NCI-H2081 (cell line): ENCODE data around the gene SNAP47.

Source experiments
- DNase-seq, 2 experiments: peaks; one replicate each; lab custom pipeline; 2025; lab: John Stamatoyannopoulos, UW

SNAP47 gene

GRCh38 chr1:227731696-227732585 lies 3.3 kb upstream of the SNAP47 start:
- DNase-seq: no peak

- no peak for DNase-seq
Measured at GRCh38 chr1:227732586-227733308, 2.5 kb upstream of the SNAP47 start.

GRCh38 chr1:227733309-227733705 lies 1.9 kb upstream of the SNAP47 start:
- DNase-seq: no peak

GRCh38 chr1:227733751-227734545 lies 1.3 kb upstream of the SNAP47 start:
- DNase-seq: no peak

- DNase-seq: no peak
Measured at GRCh38 chr1:227734546-227734855, 734 bp upstream of the SNAP47 start.

GRCh38 chr1:227735539-227736285 lies 477 bp downstream of the SNAP47 start:
- DNase-seq: no peak

- DNase-seq: no peak
Measured at GRCh38 chr1:227736814-227737432, 1.7 kb downstream of the SNAP47 start.

GRCh38 chr1:227738820-227739219 lies 3.6 kb downstream of the SNAP47 start:
- DNase-seq: no peak

GRCh38 chr1:227739636-227740035 lies 4.4 kb downstream of the SNAP47 start:
- no peak for DNase-seq

- no peak for DNase-seq
Measured at GRCh38 chr1:227740401-227740960, 5.2 kb downstream of the SNAP47 start.

- DNase-seq: no peak
Measured at GRCh38 chr1:227741166-227741870, 6.1 kb downstream of the SNAP47 start.

- no peak for DNase-seq
Measured at GRCh38 chr1:227742738-227743715, 7.8 kb downstream of the SNAP47 start.

- peak; percentile 37 to 81 for DNase-seq
Measured at GRCh38 chr1:227744668-227745067, 9.4 kb downstream of the SNAP47 start.

GRCh38 chr1:227745568-227746265 lies 10.5 kb downstream of the SNAP47 start:
- peak; percentile 36 to 66 for DNase-seq

GRCh38 chr1:227746676-227747075 lies 11.4 kb downstream of the SNAP47 start:
- no peak for DNase-seq

GRCh38 chr1:227747382-227747781 lies 12.1 kb downstream of the SNAP47 start:
- no peak for DNase-seq

- no peak for DNase-seq
Measured at GRCh38 chr1:227747948-227748495, 12.8 kb downstream of the SNAP47 start.

- DNase-seq: no peak
Measured at GRCh38 chr1:227748496-227749182, 13.4 kb downstream of the SNAP47 start.
